HG02610 (cell line): Measurements from ENCODE around the gene GTPBP8.
"Not testable (repeated sequence)": the region's sequence is repeated elsewhere in the genome, so short reads cannot be mapped to it uniquely, and the experiment has no call there.

Experiments used
- ATAC-seq: cut with Tn5 transposase; IDR thresholded peaks from one replicate; pipeline ENCODE4 v1.9.1; 2021; ENCODE audit warnings: mild to moderate bottlenecking, moderate library complexity; ENCODE audit not compliant: unreplicated experiment

The GTPBP8 gene

GRCh38 chr3:112995800-112996199, 5.0 kb downstream of the GTPBP8 start:
- no peak for ATAC-seq

DNA sequence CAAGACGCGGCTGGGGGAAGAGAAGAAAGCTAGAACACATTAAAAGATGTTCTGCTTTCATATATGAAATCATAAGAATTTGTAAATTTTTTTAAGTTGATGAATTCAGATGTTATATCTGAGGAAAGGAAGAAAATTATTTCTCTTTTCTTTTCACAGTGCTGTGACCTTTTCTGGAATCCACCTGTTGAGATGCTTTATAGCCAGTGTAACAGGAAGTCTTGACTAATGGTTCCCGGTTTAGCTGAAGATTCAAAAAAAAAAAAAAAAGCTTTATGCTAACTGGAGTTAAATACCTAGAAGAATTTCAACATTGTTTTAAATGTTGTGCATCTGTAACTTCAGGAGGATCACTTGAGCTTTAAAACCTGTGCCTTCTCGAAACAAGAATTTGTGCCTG, 9.9 kb downstream of the GTPBP8 start:
- no peak for ATAC-seq

DNA sequence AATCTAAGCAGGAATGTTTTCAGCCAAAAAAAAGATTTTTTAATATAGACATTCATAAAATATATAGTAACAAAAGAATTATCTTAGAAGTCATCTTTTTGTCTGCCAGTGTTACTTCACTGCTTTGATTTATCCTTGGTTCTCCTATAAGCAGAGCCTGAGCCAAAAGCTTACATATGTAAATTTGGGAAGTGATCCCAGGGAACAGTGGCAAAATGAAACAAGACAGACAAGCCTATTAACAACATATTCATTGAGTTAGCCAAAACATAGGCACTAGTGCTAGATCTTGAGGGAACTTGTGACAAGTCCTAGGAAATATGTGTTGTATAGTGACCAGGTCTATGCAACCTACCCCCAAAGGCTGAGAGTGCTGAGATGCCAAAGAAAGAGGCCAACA, 11.3 kb downstream of the GTPBP8 start:
- ATAC-seq: no peak

DNA sequence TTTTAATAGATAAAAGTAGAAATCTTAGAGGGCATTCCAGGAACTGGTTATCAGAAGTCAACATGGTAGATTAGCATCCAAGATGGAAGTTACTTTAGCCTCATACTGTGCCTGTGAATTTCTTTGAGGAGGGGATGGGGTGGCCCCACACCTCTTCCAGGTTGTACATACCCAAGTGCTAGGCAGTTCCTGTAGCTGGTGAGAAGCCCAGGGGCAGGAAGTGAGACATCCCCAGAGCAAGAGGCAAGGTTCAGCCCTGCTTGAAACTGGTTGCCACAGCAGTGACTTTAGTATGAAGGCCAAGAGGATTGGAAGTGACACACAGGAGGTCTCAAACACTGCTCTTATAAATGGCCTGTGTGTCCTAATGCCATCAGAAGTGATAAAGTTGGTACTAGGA, 11.9 kb downstream of the GTPBP8 start:
- no peak for ATAC-seq

DNA sequence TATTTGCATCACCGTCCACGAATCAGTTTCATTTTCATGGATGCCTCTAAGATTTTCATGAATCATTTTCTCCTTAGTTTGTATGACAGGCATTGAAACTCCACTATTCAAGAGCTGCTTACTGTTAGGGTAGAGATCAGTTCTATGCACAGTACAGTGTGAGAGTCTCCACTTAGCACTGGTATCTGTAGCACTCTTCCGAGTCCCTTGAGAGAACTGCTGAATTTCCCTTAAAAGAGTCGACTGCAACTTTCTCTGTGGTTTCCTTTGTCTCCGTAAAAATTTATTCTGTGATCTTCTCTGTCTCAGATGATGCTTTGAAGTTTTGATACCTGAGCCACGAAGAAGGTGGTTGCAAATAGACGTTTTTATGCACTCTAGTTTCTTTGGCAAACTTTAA, 14.8 kb downstream of the GTPBP8 start:
- no peak for ATAC-seq

DNA sequence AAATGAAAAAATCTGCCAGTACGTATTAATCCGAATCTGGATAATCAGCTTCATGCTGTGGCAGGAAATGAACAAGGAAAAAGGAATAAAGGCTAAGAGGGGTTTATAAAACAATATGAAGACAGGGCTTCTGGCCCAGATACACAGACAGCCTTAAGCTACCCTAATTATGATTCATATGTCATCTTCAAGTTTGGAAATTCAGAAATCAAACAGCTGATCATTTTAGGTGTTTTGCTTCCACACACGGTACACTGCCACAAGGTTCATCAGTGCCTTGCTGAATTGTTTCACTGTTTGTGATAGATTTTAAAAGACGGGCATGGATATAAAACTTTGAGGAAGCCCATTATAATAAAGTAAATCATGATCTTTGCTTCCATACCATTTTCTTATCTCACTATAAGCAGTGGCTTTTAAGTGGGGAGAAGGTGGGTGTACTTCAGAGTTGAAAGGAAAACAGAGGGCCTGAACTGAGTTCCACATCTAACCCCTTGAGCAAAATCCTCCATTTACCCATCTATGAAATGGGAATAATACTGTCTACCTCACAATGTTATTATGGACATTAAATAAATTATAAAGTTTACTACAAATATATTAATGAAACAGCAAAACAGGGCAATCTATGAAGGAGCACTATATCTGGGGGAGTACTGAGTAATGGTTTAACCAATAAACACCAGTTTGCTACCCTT, 15.7 kb downstream of the GTPBP8 start:
- no peak for ATAC-seq

DNA sequence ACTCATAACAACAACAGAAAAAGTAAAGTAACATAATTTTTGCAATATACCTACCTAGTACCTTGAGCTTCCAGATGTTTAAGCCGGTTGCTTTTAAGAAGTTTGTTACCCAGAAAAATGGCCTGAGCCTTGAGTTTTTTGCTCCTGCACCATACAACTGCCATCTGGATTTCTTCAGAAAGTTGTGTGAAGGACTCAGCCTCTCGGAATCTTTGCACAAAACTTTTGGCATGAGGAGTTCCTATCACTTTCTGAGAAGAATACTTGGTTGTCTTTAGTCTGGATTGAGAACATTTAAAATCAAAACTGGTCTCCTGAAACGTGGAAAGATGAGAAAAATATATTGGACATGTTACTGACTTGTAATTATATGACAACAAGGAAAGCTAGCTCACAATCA, 17.3 kb downstream of the GTPBP8 start:
- ATAC-seq: no peak

- no peak for ATAC-seq
Observed at GRCh38 chr3:113013593-113013992, 22.8 kb downstream of the GTPBP8 start.

DNA sequence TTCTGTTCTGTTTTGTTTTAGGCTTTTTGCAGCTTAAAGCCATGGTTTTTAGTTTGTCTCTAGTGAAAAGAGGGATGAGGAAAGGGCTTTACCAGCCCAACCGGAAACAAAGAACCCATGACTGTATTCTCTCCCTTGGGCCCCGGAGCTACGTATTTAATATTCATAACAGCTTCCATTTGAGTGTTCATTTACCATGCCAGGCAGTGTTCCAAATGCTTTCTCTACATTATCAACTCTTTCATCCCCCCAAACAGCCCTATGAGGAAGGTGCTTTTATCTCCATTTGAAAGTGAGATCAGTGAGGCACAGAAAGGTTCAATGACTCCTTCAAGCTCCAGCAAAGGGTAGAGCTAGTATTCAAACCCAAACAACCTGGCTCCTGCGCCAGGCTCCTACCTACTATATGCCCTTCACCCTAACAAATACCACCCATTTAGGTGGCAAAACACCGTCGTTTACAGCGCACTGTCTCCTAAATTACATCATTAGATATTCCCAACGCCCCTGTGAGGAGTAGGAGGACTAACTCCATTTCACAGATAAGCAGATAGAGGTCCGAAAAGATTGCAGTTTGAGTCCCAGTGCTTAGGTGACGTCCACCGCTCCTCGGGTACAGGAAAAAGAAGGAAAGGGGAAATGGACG, 27.9 kb downstream of the GTPBP8 start:
- no peak for ATAC-seq

GRCh38 chr3:113019182-113020137, 28.7 kb downstream of the GTPBP8 start:
- ATAC-seq: peak; percentile 95

GRCh38 chr3:113021471-113021870, 30.7 kb downstream of the GTPBP8 start:
- ATAC-seq: no peak

- no peak for ATAC-seq
Observed at GRCh38 chr3:113034011-113034410, 43.2 kb downstream of the GTPBP8 start.

GRCh38 chr3:113035387-113035982, 44.7 kb downstream of the GTPBP8 start:
- peak; percentile 75 for ATAC-seq

DNA sequence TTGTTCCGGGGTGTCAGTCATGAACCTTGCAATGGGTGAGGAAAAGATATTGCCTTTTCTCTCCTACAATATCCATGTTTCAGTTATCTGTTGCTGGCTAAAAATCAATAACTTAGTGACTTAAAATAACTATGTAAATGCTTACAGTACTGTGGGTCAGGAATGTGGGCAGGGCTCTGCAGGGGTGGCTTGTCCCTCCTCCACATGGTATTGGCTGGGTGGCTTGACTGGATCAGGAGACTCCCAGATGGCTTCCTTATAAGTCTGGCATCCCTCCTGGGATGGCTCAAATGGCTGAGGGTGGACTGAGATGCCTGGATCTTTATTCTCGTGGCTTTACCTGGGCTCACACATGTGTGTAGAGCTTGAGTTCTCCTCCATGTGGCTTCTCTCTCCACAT, 47.5 kb downstream of the GTPBP8 start:
- no peak for ATAC-seq

DNA sequence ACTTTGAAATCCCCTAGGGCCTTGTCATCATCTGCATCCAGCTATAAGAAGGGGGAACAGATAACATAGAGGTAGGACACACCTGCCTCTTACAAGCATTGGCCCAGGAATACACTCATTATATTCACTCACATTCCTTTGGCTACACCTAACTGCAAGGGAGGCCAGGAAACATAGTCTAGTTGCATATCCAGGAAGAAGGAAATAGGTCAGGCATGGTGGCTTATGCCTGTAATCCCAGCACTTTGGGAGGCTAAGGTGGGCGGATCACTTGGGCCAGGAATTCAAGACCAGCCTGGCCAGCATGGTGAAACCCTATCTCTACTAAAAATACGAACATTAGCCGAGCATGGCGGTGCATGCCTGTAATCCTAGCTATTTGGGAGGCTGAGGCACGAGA, 48.8 kb downstream of the GTPBP8 start:
- no peak for ATAC-seq

DNA sequence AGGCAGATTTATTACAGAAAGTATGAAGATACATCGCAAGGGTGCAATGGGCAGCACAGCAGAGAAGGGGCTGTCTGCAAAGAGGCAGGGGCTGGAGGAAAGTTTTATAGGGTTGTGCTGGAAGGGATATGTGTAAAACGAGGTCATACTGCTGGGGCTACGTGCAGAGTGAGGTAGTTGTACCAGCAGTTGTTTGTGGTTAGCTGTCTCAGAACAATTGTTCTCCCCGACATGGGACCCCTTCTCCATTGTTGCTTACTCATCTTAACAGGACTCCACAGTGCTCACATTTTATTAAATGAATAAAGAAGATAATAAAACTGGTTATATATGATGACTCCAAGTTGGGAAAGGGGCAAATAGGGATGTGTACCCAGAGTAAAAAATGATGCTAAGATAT, 49.4 kb downstream of the GTPBP8 start:
- ATAC-seq: no peak

- ATAC-seq: no peak
Observed at GRCh38 chr3:113043686-113044085, 52.9 kb downstream of the GTPBP8 start.

- ATAC-seq: not testable (repeated sequence)
Observed at GRCh38 chr3:113046186-113046965, 55.6 kb downstream of the GTPBP8 start.

DNA sequence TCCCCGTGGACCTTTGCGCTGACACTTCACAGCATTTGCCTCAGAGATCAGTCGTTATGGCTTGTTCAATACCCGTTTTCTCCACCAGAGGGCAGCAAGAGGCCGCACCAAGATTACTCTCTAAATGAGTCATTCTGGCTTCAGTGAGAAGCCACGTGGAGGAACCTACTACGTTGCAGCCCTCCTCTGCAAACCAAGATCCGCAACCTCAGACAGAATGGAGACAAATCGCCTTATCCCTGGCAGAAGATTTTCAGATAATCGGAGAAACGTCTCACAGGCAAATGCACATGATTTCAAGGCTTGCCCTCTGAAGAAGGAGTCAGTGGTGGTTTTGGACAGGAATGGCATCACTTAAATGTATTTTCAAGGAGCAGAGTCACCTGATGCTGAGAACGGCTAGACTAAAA, 60.5 kb downstream of the GTPBP8 start:
- ATAC-seq: peak; percentile 94
